HEK293 (cell line): ENCODE results near the gene TMEM183A.

ENCODE experiments used
- ZNF132 ChIP-seq: fragments of 450-650 bp; formaldehyde crosslinking; IDR thresholded peaks from 2 replicates; pipeline ENCODE4 v1.5.1; 2017; ENCODE audit warnings: missing biosample characterization, missing genetic modification characterization, borderline replicate concordance
- ZNF350 ChIP-seq: fragments of 450-650 bp; formaldehyde crosslinking; IDR thresholded peaks from 2 replicates; pipeline ENCODE4 v1.5.0; 2017; ENCODE audit warnings: missing biosample characterization, mild to moderate bottlenecking, missing genetic modification characterization
- ZNF426 ChIP-seq: fragments of 450-650 bp; formaldehyde crosslinking; IDR thresholded peaks from 2 replicates; pipeline ENCODE4 v1.5.1; 2017; ENCODE audit warnings: missing biosample characterization, missing genetic modification characterization, mild to moderate bottlenecking, inconsistent platforms, moderate library complexity
- ZSCAN23 ChIP-seq: fragments of 450-650 bp; formaldehyde crosslinking; IDR thresholded peaks from 2 replicates; pipeline ENCODE4 v1.5.1; 2016; ENCODE audit warnings: missing biosample characterization, missing genetic modification characterization

- TF ChIP-seq ZNF132 (no peak), ZNF426 (no peak), ZNF350 (tag by site-specific recombination) (no peak), ZSCAN23 (no peak)
Measured at GRCh38 chr1:202968351-202968750, 38.8 kb upstream of the TMEM183A start.
